ENCODE data around the gene CBR3.
"Not testable (repeated sequence)": the region's sequence is repeated elsewhere in the genome, so short reads cannot be mapped to it uniquely, and the experiment has no call there.

CBR3 gene

GRCh38 chr21:36120304-36120888 is 14.5 kb upstream of the CBR3 start:
- Histone ChIP-seq H3K27ac (ENCODE audit: low read depth, low read length) (no peak overlapping the region), H3K27me3 (ENCODE audit: control insufficient read depth, insufficient read depth, low read length) (no peaks in the 10 kb centered on the region), H3K4me3 (ENCODE audit: low read depth, low read length) (no peak overlapping the region), H3K9me3 (ENCODE audit: control insufficient read depth, insufficient read depth, low read depth, low read length) (peaks cover 4% of the 10 kb centered on the region), H3K36me3 (ENCODE audit: control insufficient read depth, insufficient read depth, low read length) (no peaks in the 10 kb centered on the region), H3K4me1 (ENCODE audit: control insufficient read depth, insufficient read depth, low read length) (no peaks in the 10 kb centered on the region), H3K9ac (ENCODE audit: low read length) (no peak overlapping the region)

DNA sequence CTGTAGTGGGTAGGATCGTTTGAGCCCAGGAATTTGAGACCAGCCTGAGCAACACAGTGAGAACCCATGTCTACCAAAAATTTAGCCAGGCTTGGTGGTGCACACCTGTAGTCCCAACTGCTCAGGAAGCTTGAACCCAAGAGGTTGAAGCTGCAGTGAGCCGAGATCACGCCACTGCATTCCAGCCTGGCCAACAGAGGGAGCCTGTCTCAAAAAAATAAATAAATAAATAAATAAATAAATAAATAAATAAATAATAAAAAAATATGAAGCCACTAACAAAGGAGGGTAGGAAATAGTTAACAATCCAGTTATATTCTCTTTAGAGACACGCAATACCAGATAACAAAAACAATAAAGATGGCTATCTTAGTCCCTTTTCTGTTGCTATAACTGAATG is 11.9 kb upstream of the CBR3 start:
- Histone ChIP-seq H3K27ac (ENCODE audit: low read depth, low read length) (no peak overlapping the region), H3K27me3 (ENCODE audit: control insufficient read depth, insufficient read depth, low read length) (no peaks in the 10 kb centered on the region), H3K9ac (ENCODE audit: low read length) (no peak overlapping the region), H3K36me3 (ENCODE audit: control insufficient read depth, insufficient read depth, low read length) (no peaks in the 10 kb centered on the region), H3K9me3 (ENCODE audit: control insufficient read depth, insufficient read depth, low read depth, low read length) (no peaks in the 10 kb centered on the region), H3K4me1 (ENCODE audit: control insufficient read depth, insufficient read depth, low read length) (no peaks in the 10 kb centered on the region), H3K4me3 (ENCODE audit: low read depth, low read length) (no peak overlapping the region)

DNA sequence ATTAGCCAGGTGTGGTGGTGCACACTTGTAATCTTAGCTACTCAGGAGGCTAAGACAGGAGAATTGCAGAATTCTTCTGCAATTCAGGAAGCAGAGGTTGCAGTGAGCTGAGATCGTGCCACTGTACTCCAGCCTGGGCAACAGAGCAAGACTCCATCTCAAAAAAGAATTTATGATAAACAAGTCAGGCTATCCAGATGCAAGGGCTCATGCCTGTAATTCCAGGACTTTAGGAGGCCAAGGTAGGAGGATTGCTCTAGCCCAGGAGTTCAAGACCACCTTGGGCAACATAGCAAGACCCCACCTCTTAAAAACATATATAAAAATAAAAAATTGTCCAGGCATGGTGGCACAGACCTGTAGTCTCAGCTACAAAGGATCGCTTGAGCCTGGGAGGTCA is 10.5 kb upstream of the CBR3 start:
- H3K27me3 ChIP-seq (ENCODE audit: control insufficient read depth, insufficient read depth, low read length): no peaks in the 10 kb centered on the region
- no peak overlapping the region for H3K9ac ChIP-seq (ENCODE audit: low read length)
- H3K27ac ChIP-seq (ENCODE audit: low read depth, low read length): no peak overlapping the region
- H3K4me3 ChIP-seq (ENCODE audit: low read depth, low read length): no peak overlapping the region
- no peaks in the 10 kb centered on the region for H3K36me3 ChIP-seq (ENCODE audit: control insufficient read depth, insufficient read depth, low read length)
- H3K4me1 ChIP-seq (ENCODE audit: control insufficient read depth, insufficient read depth, low read length): no peaks in the 10 kb centered on the region; the same call in 1 of the 2 replicates
- H3K9me3 ChIP-seq (ENCODE audit: control insufficient read depth, insufficient read depth, low read depth, low read length): no peaks in the 10 kb centered on the region

DNA sequence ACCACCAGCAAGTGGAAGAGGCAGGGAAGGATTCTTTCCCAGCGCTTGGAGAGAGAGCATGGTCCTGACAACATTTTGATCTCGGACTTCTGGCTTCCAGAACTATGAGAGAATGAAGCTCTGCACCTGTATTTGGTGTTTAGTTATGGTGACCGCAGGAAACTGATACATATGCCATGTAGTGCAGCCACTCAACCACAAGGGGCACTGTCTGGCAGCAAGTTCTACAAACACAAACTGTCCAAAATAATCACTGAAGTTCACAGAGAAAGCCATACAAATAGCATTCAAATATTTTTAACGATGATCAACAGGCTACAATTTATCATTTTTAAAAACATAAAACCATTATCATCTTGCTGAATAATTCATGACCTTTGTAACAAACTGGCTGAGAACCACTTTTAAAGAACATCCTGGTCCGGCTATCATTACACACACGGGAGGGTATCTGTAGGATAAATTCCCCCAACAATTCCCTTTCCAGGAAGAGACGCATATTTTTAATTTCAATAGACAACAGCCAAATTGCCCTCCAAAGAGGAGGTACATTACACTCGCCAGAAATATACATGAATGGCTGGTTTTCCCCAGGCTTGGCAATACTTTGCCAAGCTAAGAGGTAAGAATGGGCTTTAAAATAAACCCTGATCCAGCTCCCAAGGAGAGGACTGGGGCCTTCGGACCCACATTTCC is 9.2 kb upstream of the CBR3 start:
- H3K27ac ChIP-seq (ENCODE audit: low read depth, low read length): no peak overlapping the region
- peaks cover 3% of the 10 kb centered on the region for H3K27me3 ChIP-seq (ENCODE audit: control insufficient read depth, insufficient read depth, low read length)
- H3K36me3 ChIP-seq (ENCODE audit: control insufficient read depth, insufficient read depth, low read length): no peaks in the 10 kb centered on the region
- H3K4me3 ChIP-seq (ENCODE audit: low read depth, low read length): no peak overlapping the region
- no peaks in the 10 kb centered on the region for H3K9me3 ChIP-seq (ENCODE audit: control insufficient read depth, insufficient read depth, low read depth, low read length)
- no peak overlapping the region for H3K9ac ChIP-seq (ENCODE audit: low read length)
- H3K4me1 ChIP-seq (ENCODE audit: control insufficient read depth, insufficient read depth, low read length): peaks cover 3% of the 10 kb centered on the region

DNA sequence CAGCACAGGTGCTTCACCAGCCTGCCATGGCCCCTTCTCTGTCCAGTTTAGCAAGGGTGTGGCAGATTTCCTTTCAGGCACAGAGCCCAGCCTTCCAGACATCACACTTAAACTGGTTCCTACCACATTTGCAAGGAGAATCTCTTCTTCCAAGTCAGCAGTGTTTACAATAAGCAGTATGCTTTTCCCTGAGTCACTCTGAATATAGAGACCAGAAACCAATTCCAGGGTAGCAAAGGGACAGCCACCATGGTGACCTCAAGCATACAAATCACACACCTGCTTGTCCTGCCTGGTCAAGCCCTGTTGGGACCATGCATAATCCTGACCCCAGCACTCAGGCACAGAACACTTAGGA is 8.7 kb upstream of the CBR3 start:
- Histone ChIP-seq H3K36me3 (ENCODE audit: control insufficient read depth, insufficient read depth, low read length) (no peaks in the 10 kb centered on the region), H3K27ac (ENCODE audit: low read depth, low read length) (no peak overlapping the region), H3K4me3 (ENCODE audit: low read depth, low read length) (no peak overlapping the region), H3K27me3 (ENCODE audit: control insufficient read depth, insufficient read depth, low read length) (peaks cover 6% of the 10 kb centered on the region), H3K9ac (ENCODE audit: low read length) (no peak overlapping the region), H3K4me1 (ENCODE audit: control insufficient read depth, insufficient read depth, low read length) (peaks cover 5% of the 10 kb centered on the region), H3K9me3 (ENCODE audit: control insufficient read depth, insufficient read depth, low read depth, low read length) (no peaks in the 10 kb centered on the region)

- no peak overlapping the region for H3K27ac ChIP-seq (ENCODE audit: low read depth, low read length)
- H3K4me3 ChIP-seq (ENCODE audit: low read depth, low read length): no peak overlapping the region
- peaks cover 6% of the 10 kb centered on the region for H3K27me3 ChIP-seq (ENCODE audit: control insufficient read depth, insufficient read depth, low read length)
- peaks cover 5% of the 10 kb centered on the region for H3K4me1 ChIP-seq (ENCODE audit: control insufficient read depth, insufficient read depth, low read length)
- no peak overlapping the region for H3K9ac ChIP-seq (ENCODE audit: low read length)
- no peaks in the 10 kb centered on the region for H3K9me3 ChIP-seq (ENCODE audit: control insufficient read depth, insufficient read depth, low read depth, low read length)
- no peaks in the 10 kb centered on the region for H3K36me3 ChIP-seq (ENCODE audit: control insufficient read depth, insufficient read depth, low read length)
Measured at GRCh38 chr21:36126621-36127110, 8.2 kb upstream of the CBR3 start.

DNA sequence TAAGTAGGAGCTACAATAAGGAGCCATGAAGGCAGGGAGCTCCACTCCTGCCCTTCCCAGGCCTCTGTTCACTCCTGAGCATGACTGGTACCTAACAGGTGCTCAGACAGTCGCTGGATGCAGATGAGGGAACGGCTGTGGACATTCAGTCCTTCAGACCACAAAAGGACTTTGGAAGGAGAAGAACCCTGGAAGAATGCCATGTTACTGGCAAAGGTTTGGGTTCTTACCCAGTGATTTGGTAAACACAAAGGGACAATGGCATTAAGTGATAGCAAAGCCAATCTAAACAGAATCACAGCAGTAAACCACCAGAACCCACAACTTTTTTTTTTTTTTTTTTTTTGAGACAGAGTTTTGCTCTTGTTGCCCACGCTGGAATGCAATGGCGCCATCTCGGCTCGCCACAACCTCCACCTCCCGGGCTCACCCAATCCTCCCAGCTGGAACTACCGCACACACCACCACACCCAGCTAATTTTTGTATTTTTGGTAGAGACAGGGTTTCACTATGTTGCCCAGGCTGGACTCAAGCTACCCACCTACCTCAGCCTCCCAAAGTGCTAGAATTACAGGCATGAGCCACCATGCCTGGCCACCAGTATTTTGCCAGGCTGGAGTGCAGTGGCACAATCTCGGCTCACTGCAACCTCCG is 7.5 kb upstream of the CBR3 start:
- Histone ChIP-seq H3K4me1 (ENCODE audit: control insufficient read depth, insufficient read depth, low read length) (peaks cover 5% of the 10 kb centered on the region), H3K9me3 (ENCODE audit: control insufficient read depth, insufficient read depth, low read depth, low read length) (no peaks in the 10 kb centered on the region), H3K27me3 (ENCODE audit: control insufficient read depth, insufficient read depth, low read length) (peaks cover 11% of the 10 kb centered on the region), H3K4me3 (ENCODE audit: low read depth, low read length) (no peak overlapping the region), H3K9ac (ENCODE audit: low read length) (no peak overlapping the region), H3K36me3 (ENCODE audit: control insufficient read depth, insufficient read depth, low read length) (no peaks in the 10 kb centered on the region), H3K27ac (ENCODE audit: low read depth, low read length) (no peak overlapping the region)

DNA sequence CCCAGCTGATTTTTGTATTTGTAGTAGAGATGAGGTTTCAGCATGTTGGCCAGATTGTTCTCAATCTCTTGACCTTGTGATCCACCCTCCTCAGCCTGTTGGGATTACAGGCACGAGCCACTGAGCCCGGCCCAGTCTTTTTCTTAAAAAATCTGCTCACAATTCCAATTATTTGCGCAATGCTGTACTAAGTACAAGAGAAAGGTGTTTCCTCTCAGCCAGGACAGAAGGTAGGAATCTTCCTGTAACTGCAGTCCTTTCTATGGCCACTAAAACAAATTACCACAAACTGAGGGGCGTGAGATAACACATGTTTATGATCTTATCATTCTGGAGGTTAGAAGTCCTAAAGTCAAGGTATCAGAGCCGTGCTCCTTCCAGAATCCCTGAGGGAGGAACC is 6.9 kb upstream of the CBR3 start:
- Histone ChIP-seq H3K9me3 (ENCODE audit: control insufficient read depth, insufficient read depth, low read depth, low read length) (no peaks in the 10 kb centered on the region), H3K27me3 (ENCODE audit: control insufficient read depth, insufficient read depth, low read length) (peaks cover 17% of the 10 kb centered on the region), H3K4me1 (ENCODE audit: control insufficient read depth, insufficient read depth, low read length) (peaks cover 5% of the 10 kb centered on the region), H3K9ac (ENCODE audit: low read length) (no peak overlapping the region), H3K36me3 (ENCODE audit: control insufficient read depth, insufficient read depth, low read length) (no peaks in the 10 kb centered on the region), H3K4me3 (ENCODE audit: low read depth, low read length) (no peak overlapping the region), H3K27ac (ENCODE audit: low read depth, low read length) (no peak overlapping the region)

DNA sequence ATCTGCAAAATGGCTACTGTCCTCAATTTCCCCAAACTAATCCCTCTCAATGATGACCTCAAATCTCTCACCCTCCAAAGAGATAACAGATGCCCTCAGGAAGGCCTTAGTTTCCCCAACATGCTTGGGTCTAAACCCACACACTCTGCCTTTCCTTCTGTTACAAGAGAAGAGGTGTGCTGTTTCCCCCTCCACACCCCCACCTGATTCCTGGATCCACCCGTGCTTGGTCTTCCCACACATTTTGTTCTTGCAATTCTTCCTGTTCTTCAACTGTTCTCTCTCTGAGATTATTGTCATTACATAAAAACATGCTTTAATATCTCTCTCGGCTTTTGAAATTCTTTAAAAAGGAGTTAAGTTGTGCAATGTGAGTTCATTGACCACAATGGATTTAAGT is 5.7 kb upstream of the CBR3 start:
- Histone ChIP-seq H3K27ac (ENCODE audit: low read depth, low read length) (no peak overlapping the region), H3K9me3 (ENCODE audit: control insufficient read depth, insufficient read depth, low read depth, low read length) (no peaks in the 10 kb centered on the region), H3K27me3 (ENCODE audit: control insufficient read depth, insufficient read depth, low read length) (peaks cover 28% of the 10 kb centered on the region), H3K4me1 (ENCODE audit: control insufficient read depth, insufficient read depth, low read length) (peaks cover 6% of the 10 kb centered on the region), H3K36me3 (ENCODE audit: control insufficient read depth, insufficient read depth, low read length) (no peaks in the 10 kb centered on the region), H3K4me3 (ENCODE audit: low read depth, low read length) (no peak overlapping the region), H3K9ac (ENCODE audit: low read length) (no peak overlapping the region)

- not testable (repeated sequence) for H3K9ac ChIP-seq (ENCODE audit: low read length); H3K36me3 ChIP-seq (ENCODE audit: control insufficient read depth, insufficient read depth, low read length); H3K9me3 ChIP-seq (ENCODE audit: control insufficient read depth, insufficient read depth, low read depth, low read length); H3K27ac ChIP-seq (ENCODE audit: low read depth, low read length)
- Histone ChIP-seq H3K4me1 (ENCODE audit: control insufficient read depth, insufficient read depth, low read length) (peaks cover 11% of the 10 kb centered on the region), H3K4me3 (ENCODE audit: low read depth, low read length) (peak overlapping the region; percentile 53), H3K27me3 (ENCODE audit: control insufficient read depth, insufficient read depth, low read length) (peaks cover 39% of the 10 kb centered on the region)
Measured at GRCh38 chr21:36130414-36130762, 4.5 kb upstream of the CBR3 start.

GRCh38 chr21:36130839-36131238 is 4.0 kb upstream of the CBR3 start:
- Histone ChIP-seq H3K27me3 (ENCODE audit: control insufficient read depth, insufficient read depth, low read length) (peaks cover 44% of the 10 kb centered on the region), H3K4me1 (ENCODE audit: control insufficient read depth, insufficient read depth, low read length) (peaks cover 11% of the 10 kb centered on the region), H3K4me3 (ENCODE audit: low read depth, low read length) (peak overlapping the region; percentile 53)
- not testable (repeated sequence) for H3K9me3 ChIP-seq (ENCODE audit: control insufficient read depth, insufficient read depth, low read depth, low read length); H3K27ac ChIP-seq (ENCODE audit: low read depth, low read length); H3K9ac ChIP-seq (ENCODE audit: low read length); H3K36me3 ChIP-seq (ENCODE audit: control insufficient read depth, insufficient read depth, low read length)

Measured in HUES6 (cell line).